Loucy (cell line): ENCODE data around the gene PTPRK.

Experiments
- EZH2phosphoT487 ChIP-seq: fragments of 200-600 bp; IDR thresholded peaks from 2 replicates; pipeline ENCODE4 v1.6.1; 2018; ENCODE audit warnings: antibody characterized with exemption, mild to moderate bottlenecking, moderate library complexity, borderline replicate concordance
- TF ChIP-seq, protein P1 (sequence below): fragments of 200-600 bp; sonication (generic); conservative IDR thresholded peaks from 2 replicates; pipeline ENCODE4 v1.5.1; 2014; ENCODE audit warnings: mild to moderate bottlenecking, antibody characterized with exemption, low read length

GRCh38 chr6:128155826-128156225 is 364.6 kb downstream of the PTPRK start:
- TF ChIP-seq, protein P1, sequence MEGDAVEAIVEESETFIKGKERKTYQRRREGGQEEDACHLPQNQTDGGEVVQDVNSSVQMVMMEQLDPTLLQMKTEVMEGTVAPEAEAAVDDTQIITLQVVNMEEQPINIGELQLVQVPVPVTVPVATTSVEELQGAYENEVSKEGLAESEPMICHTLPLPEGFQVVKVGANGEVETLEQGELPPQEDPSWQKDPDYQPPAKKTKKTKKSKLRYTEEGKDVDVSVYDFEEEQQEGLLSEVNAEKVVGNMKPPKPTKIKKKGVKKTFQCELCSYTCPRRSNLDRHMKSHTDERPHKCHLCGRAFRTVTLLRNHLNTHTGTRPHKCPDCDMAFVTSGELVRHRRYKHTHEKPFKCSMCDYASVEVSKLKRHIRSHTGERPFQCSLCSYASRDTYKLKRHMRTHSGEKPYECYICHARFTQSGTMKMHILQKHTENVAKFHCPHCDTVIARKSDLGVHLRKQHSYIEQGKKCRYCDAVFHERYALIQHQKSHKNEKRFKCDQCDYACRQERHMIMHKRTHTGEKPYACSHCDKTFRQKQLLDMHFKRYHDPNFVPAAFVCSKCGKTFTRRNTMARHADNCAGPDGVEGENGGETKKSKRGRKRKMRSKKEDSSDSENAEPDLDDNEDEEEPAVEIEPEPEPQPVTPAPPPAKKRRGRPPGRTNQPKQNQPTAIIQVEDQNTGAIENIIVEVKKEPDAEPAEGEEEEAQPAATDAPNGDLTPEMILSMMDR, result no peak
- no peak for TF ChIP-seq EZH2phosphoT487
